Duodenal mucosa (tissue), 2 donors: ENCODE results near the gene SYT1.

Experiments
- H3K27ac ChIP-seq: one replicate; pipeline ENCODE4 v1.7.0; 2013; ENCODE audit warnings: low read depth, low read length
- H3K27me3 ChIP-seq, 2 donors: one replicate each; pipeline ENCODE4 v1.7.0; 2013; ENCODE audit warnings: low read length in 2 of 2, control low read depth in 1 of 2; ENCODE audit not compliant: insufficient read depth in 2 of 2, control insufficient read depth in 1 of 2
- H3K36me3 ChIP-seq, 2 donors: one replicate each; pipeline ENCODE4 v1.7.0; 2013; ENCODE audit warnings: low read length in 2 of 2, control low read depth in 1 of 2; ENCODE audit not compliant: insufficient read depth in 2 of 2, control insufficient read depth in 1 of 2
- H3K4me1 ChIP-seq, 2 donors: one replicate each; pipeline ENCODE4 v1.7.0; 2013; ENCODE audit warnings: low read length in 2 of 2, control low read depth in 1 of 2; ENCODE audit not compliant: insufficient read depth in 2 of 2, control insufficient read depth in 1 of 2
- H3K4me3 ChIP-seq, 2 donors: one replicate each; pipeline ENCODE4 v1.7.0; 2013; ENCODE audit warnings: low read length in 2 of 2, low read depth in 1 of 2
- H3K9ac ChIP-seq, 2 donors: one replicate each; pipeline ENCODE4 v1.7.0; 2013; ENCODE audit warnings: low read length in 2 of 2, low read depth in 1 of 2
- H3K9me3 ChIP-seq, 2 donors: one replicate each; pipeline ENCODE4 v1.7.0; 2013; ENCODE audit warnings: low read length in 2 of 2, control low read depth in 1 of 2; ENCODE audit not compliant: control insufficient read depth in 1 of 2

Gene SYT1

DNA sequence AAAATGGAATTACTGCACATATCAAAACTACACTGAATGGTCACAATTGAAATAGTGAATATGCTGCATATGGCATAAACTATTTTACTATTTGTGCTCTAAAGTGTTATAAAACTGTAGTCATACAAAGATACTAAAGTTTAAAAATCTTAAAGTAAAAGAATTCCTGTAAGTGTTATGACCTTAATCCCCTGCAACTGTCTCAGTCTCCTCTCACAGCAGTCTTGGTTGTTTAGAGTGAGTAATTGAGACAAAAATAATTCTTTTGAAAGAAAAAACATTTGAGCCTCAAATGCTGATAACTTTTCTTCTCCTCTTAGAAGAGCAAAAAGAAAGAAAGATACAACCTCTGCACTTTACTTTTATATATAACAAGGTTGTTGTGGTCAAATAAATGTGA is 99.9 kb downstream of the SYT1 start:
- H3K36me3 ChIP-seq = no peaks in the 10 kb centered on the region
- H3K4me3 ChIP-seq = no peak overlapping the region
- H3K27me3 ChIP-seq = no peaks in the 10 kb centered on the region
- no peaks in the 10 kb centered on the region for H3K9me3 ChIP-seq
- H3K27ac ChIP-seq = no peak overlapping the region
- no peak overlapping the region for H3K9ac ChIP-seq
- H3K4me1 ChIP-seq = no peaks in the 10 kb centered on the region

- Histone ChIP-seq H3K9me3 (no peaks in the 10 kb centered on the region), H3K4me3 (no peak overlapping the region), H3K36me3 (no peaks in the 10 kb centered on the region), H3K27me3 (no peaks in the 10 kb centered on the region), H3K27ac (no peak overlapping the region), H3K9ac (no peak overlapping the region), H3K4me1 (no peaks in the 10 kb centered on the region)
These were observed 101.5 kb downstream of the SYT1 start for GRCh38 chr12:78966062-78966461.

DNA sequence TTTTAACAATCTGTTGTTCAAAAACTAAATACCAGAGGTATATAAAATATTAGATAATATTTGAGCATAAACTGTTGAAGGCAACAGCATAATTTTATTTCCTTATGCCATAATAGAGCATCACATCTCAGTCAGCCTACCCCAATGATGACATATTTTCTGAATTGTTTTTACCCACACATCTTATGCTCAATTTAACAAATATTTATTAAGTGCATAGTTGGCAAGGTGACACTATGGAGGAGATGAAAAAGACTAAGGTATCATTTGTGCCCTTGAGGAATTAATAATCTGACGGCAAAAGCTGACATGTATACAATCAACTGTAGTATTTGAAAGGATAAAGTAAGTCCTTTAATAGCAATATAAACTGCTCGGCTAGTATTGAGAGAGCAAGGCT is 102.4 kb downstream of the SYT1 start:
- H3K9ac ChIP-seq = no peak overlapping the region
- H3K27me3 ChIP-seq = no peaks in the 10 kb centered on the region
- H3K36me3 ChIP-seq = no peaks in the 10 kb centered on the region
- H3K9me3 ChIP-seq = no peaks in the 10 kb centered on the region
- no peak overlapping the region for H3K4me3 ChIP-seq
- H3K4me1 ChIP-seq = no peaks in the 10 kb centered on the region
- H3K27ac ChIP-seq = no peak overlapping the region

DNA sequence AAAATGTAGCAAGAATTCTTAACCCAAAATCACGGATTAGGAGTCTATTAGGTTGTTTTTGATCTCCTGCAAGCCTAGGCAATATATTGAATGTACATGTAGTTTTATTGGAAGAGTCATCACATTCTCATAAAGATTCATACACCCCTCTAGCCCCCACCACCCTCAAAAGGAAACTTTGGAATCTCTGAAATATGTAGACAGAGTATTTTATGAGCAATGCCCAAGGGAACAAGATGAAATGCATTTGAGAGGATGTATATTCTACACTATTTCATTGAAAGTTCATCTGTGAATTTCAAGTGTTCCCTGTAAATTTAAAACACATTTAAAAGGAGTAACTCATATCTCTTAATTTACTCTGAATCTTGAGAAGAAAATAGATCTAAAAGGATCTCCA is 103.7 kb downstream of the SYT1 start:
- Histone ChIP-seq H3K9ac (no peak overlapping the region), H3K9me3 (no peaks in the 10 kb centered on the region), H3K4me1 (no peaks in the 10 kb centered on the region), H3K27me3 (no peaks in the 10 kb centered on the region), H3K36me3 (no peaks in the 10 kb centered on the region), H3K27ac (no peak overlapping the region), H3K4me3 (no peak overlapping the region)

DNA sequence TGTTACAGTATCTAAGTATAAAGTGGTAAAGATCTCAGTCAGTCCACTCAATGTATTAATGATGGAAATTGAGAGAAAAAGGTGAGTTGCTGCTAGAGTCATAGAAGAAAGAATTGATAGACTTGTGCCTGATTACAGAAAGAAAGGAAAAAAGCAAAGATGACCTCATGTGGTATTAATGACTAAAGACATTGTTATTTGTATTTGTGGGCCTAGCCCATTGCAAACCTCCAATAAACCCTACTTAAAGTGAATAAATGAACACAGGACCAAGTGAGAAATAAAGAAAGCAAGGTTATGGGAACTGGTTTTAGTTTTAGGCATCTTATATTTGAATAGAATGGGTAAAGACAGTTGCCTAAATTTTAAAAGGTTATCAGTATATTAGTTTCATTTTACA is 105.5 kb downstream of the SYT1 start:
- Histone ChIP-seq H3K27me3 (no peaks in the 10 kb centered on the region), H3K36me3 (no peaks in the 10 kb centered on the region)

DNA sequence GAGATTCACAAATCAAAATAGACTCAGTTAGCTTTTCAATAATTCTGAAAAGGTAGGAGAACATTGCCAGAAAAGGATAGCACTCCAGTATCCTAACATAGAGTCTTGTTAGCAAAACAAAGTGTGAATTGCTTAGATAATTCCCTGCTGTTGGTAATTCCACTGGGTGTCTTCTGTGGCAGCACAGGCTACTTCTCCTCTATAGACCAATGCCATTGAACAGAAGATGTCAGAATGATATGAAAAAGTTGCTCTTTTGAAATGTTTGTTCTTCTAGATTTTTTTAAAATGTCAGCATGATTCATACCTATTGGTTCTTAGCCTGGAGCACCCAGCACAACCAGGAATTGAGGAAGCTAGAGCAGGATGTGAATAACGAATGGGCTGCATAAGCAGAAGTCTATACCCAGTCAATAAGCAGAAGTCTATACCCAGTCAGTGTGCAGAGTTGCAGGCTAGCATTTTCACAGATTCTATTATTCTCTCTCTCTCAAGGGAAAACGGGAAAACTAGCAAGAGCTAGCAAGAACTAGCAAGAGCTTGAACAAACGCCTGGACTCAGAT is 112.8 kb downstream of the SYT1 start:
- H3K9ac ChIP-seq = no peak overlapping the region
- H3K4me3 ChIP-seq = no peak overlapping the region
- no peaks in the 10 kb centered on the region for H3K9me3 ChIP-seq
- H3K27ac ChIP-seq = no peak overlapping the region
- no peaks in the 10 kb centered on the region for H3K36me3 ChIP-seq
- H3K4me1 ChIP-seq = no peaks in the 10 kb centered on the region
- H3K27me3 ChIP-seq = no peaks in the 10 kb centered on the region

More for the DNA sequence above, 105.5 kb downstream of the SYT1 start:
- Histone ChIP-seq H3K9me3 (no peaks in the 10 kb centered on the region), H3K4me1 (no peaks in the 10 kb centered on the region), H3K4me3 (no peak overlapping the region), H3K9ac (no peak overlapping the region), H3K27ac (no peak overlapping the region)

- Histone ChIP-seq H3K27me3 (no peaks in the 10 kb centered on the region), H3K9me3 (no peaks in the 10 kb centered on the region), H3K4me1 (no peaks in the 10 kb centered on the region), H3K4me3 (no peak overlapping the region), H3K36me3 (no peaks in the 10 kb centered on the region), H3K27ac (no peak overlapping the region), H3K9ac (no peak overlapping the region)
These were observed 129.7 kb downstream of the SYT1 start for GRCh38 chr12:78994168-78994791.

DNA sequence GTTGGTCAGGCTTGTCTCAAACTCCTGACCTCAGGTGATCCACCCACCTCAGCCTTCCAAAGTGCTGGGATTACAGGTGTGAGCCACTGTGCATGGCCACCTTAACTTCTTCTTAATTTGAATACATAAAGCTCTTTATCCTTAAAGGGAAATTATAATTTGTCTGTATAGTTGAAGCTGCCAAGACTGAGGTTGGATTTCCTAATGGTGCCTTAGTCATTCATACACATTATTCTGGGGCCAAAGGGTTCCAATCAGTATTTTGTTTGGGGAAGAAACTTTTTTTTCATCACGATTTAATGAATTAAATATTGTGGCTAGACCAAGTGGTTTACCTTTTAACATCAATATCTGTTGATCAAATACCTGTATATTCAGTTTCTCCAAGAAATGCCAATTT is 135.9 kb downstream of the SYT1 start:
- Histone ChIP-seq H3K36me3 (no peaks in the 10 kb centered on the region), H3K4me3 (no peak overlapping the region), H3K9ac (no peak overlapping the region), H3K27me3 (no peaks in the 10 kb centered on the region), H3K27ac (no peak overlapping the region), H3K9me3 (no peaks in the 10 kb centered on the region), H3K4me1 (no peaks in the 10 kb centered on the region)

DNA sequence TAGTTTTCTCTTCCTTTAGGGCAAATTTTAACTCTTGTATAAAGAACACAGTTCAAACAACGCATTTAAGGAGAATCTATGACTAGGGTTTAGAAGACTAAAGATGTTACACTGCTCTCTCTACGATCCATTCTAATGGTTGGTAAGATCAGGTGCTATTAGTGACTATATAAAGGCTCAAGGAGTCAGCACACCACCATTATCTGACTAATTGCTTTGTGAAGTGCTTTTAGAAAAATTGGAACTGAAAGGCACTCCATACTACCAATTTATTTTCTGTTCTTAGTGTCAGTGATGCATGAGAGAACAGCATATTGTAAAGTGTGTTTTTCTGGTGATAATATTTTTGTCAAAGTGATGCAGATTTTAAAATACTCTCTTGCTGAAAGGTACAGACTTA is 136.8 kb downstream of the SYT1 start:
- H3K9ac ChIP-seq = no peak overlapping the region
- H3K9me3 ChIP-seq = no peaks in the 10 kb centered on the region
- no peaks in the 10 kb centered on the region for H3K4me1 ChIP-seq
- H3K27me3 ChIP-seq = no peaks in the 10 kb centered on the region
- no peak overlapping the region for H3K4me3 ChIP-seq
- H3K27ac ChIP-seq = no peak overlapping the region
- H3K36me3 ChIP-seq = no peaks in the 10 kb centered on the region

GRCh38 chr12:79006306-79006705 is 141.7 kb downstream of the SYT1 start:
- H3K27ac ChIP-seq = no peak overlapping the region
- no peaks in the 10 kb centered on the region for H3K27me3 ChIP-seq
- no peaks in the 10 kb centered on the region for H3K4me1 ChIP-seq
- no peaks in the 10 kb centered on the region for H3K36me3 ChIP-seq
- no peak overlapping the region for H3K4me3 ChIP-seq
- H3K9ac ChIP-seq = no peak overlapping the region
- H3K9me3 ChIP-seq = no peaks in the 10 kb centered on the region
